HepG2 (cell line): ENCODE data around the gene BCKDHA.

Source experiments
- AKAP8 ChIP-seq: sonication (generic); formaldehyde crosslinking; IDR thresholded peaks from 2 replicates; pipeline ENCODE4 v1.5.1; 2020; ENCODE audit warnings: mild to moderate bottlenecking, missing genetic modification reagents
- ATF7-NPFF ChIP-seq: sonication (generic); formaldehyde crosslinking; IDR thresholded peaks from 2 replicates; pipeline ENCODE4 v1.8.1; 2023; ENCODE audit warnings: mild to moderate bottlenecking, low read depth, missing genetic modification reagents, moderate library complexity
- CTCF ChIP-seq: sonication (generic); formaldehyde crosslinking; IDR thresholded peaks from 2 replicates; pipeline ENCODE4 v1.5.0; 2020; ENCODE audit warnings: mild to moderate bottlenecking, missing genetic modification reagents, moderate library complexity
- EZH2 ChIP-seq: conservative IDR thresholded peaks from 2 replicates; pipeline ENCODE4 v1.6.1; 2012; ENCODE audit warnings: mild to moderate bottlenecking, low read depth, low read length, moderate library complexity
- JUN ChIP-seq: sonication (generic); formaldehyde crosslinking; IDR thresholded peaks from 2 replicates; pipeline ENCODE4 v1.4.0; 2020; ENCODE audit warnings: mild to moderate bottlenecking, missing genetic modification reagents
- JUND ChIP-seq: sonication (generic); formaldehyde crosslinking; IDR thresholded peaks from 2 replicates; pipeline ENCODE4 v1.8.0; 2022; ENCODE audit warnings: mild to moderate bottlenecking, missing genetic modification reagents
- MAX ChIP-seq: IDR thresholded peaks from 2 replicates; pipeline ENCODE4 v1.6.1; 2012; ENCODE audit warnings: inconsistent platforms
- MYC ChIP-seq: sonication (generic); formaldehyde crosslinking; IDR thresholded peaks from 2 replicates; pipeline ENCODE4 v1.9.0; 2021; ENCODE audit warnings: missing genetic modification reagents, borderline replicate concordance
- NR2F1 ChIP-seq, 2 experiments: fragments of 450-650 bp in 1 of 2; formaldehyde crosslinking in 1 of 2; IDR thresholded peaks; 2 replicates each; pipeline versions ENCODE4 v1.5.0 to v1.6.1; 2016 to 2020; ENCODE audit warnings: mild to moderate bottlenecking in 1 of 2, missing compliant biosample characterization in 1 of 2, missing genetic modification reagents in 1 of 2, moderate library complexity in 1 of 2
- ZMYM2 ChIP-seq: sonication (generic); formaldehyde crosslinking; IDR thresholded peaks from 2 replicates; pipeline ENCODE4 v1.8.0; 2022; ENCODE audit warnings: mild to moderate bottlenecking, missing genetic modification reagents
- ZSCAN29 ChIP-seq: sonication (generic); formaldehyde crosslinking; conservative IDR thresholded peaks from 2 replicates; pipeline ENCODE4 v1.4.0; 2020; ENCODE audit warnings: mild to moderate bottlenecking, missing genetic modification reagents

- TF ChIP-seq CTCF (CRISPR knock-in tag) (no peak), ZSCAN29 (CRISPR knock-in tag) (no peak), AKAP8 (CRISPR knock-in tag) (no peak), JUND (CRISPR knock-in tag) (no peak), MAX (no peak), ZMYM2 (CRISPR knock-in tag) (no peak), NR2F1 (CRISPR knock-in tag; IDR thresholded peaks at IDR 0.05) (no peak), ATF7-NPFF (no peak), EZH2 (no peak), MYC (CRISPR knock-in tag) (no peak), JUN (no peak)
Observed at GRCh38 chr19:41462497-41462896, 64.9 kb downstream of the BCKDHA start.
